Liver (tissue), 9 donors: ENCODE data around the gene UBA52. TPM values are rescaled to one million over a fixed set of nuclear protein-coding genes. Genes with fewer than 3 reads are reported as not detected.

ENCODE experiments used
- DNase-seq: peaks from one replicate; pipeline ENCODE4 v3.0.0-alpha.2; 2017; ENCODE audit warnings: low spot score
- H3K27ac ChIP-seq, 2 donors: one replicate each; pipeline ENCODE4 v1.7.0; 2013; ENCODE audit warnings: inconsistent platforms in 2 of 2, low read length in 2 of 2, control low read depth in 1 of 2, low read depth in 1 of 2, mild to moderate bottlenecking in 1 of 2
- H3K27me3 ChIP-seq, 4 donors: one replicate each; pipeline versions ENCODE4 v1.6.1 to v1.7.0; 2013; ENCODE audit warnings: low read length in 3 of 4, inconsistent platforms in 1 of 4, mild to moderate bottlenecking in 1 of 4, moderate library complexity in 1 of 4; ENCODE audit not compliant: control insufficient read depth in 4 of 4, insufficient read depth in 4 of 4
- H3K36me3 ChIP-seq, 4 donors: one replicate each; pipeline versions ENCODE4 v1.6.1 to v1.7.0; 2013; ENCODE audit warnings: low read length in 3 of 4, mild to moderate bottlenecking in 3 of 4, low read depth in 1 of 4, moderate library complexity in 1 of 4; ENCODE audit not compliant: control insufficient read depth in 4 of 4, insufficient read depth in 3 of 4
- H3K4me1 ChIP-seq, 4 donors: one replicate each; pipeline versions ENCODE4 v1.6.1 to v1.7.0; 2013; ENCODE audit warnings: low read length in 3 of 4, mild to moderate bottlenecking in 3 of 4, moderate library complexity in 1 of 4; ENCODE audit not compliant: control insufficient read depth in 4 of 4, insufficient read depth in 4 of 4
- H3K4me3 ChIP-seq, 3 donors: one replicate each; pipeline versions ENCODE4 v1.6.1 to v1.7.0; 2013; ENCODE audit warnings: low read length in 3 of 3, control low read depth in 1 of 3, low read depth in 1 of 3, mild to moderate bottlenecking in 1 of 3
- H3K9ac ChIP-seq, 2 donors: one replicate each; pipeline ENCODE4 v1.7.0; 2013; ENCODE audit warnings: low read length in 2 of 2, mild to moderate bottlenecking in 2 of 2, moderate library complexity in 2 of 2, control low read depth in 1 of 2, low read depth in 1 of 2
- H3K9me3 ChIP-seq, 4 donors: one replicate each; pipeline versions ENCODE4 v1.6.1 to v1.7.0; 2013; ENCODE audit warnings: low read length in 3 of 4; ENCODE audit not compliant: control insufficient read depth in 4 of 4
- EGR1 ChIP-seq, 2 donors: IDR thresholded peaks; 2 replicates each; pipeline ENCODE4 v1.6.1; 2016 to 2018; ENCODE audit warnings: antibody characterized with exemption in 2 of 2, low read depth in 2 of 2
- FOXA1 ChIP-seq: IDR thresholded peaks from 2 replicates; pipeline ENCODE4 v1.6.1; 2016; ENCODE audit warnings: antibody characterized with exemption
- GABPA ChIP-seq, 2 donors: IDR thresholded peaks in 1 of 2; conservative IDR thresholded peaks in 1 of 2; 2 replicates each; pipeline ENCODE4 v1.6.1; 2016; ENCODE audit warnings: antibody characterized with exemption in 2 of 2, mild to moderate bottlenecking in 1 of 2, moderate library complexity in 1 of 2
- HNF4A ChIP-seq, 2 donors: conservative IDR thresholded peaks; 2 replicates each; pipeline ENCODE4 v1.6.1; 2016; ENCODE audit warnings: antibody characterized with exemption in 2 of 2, mild to moderate bottlenecking in 2 of 2
- HNF4G ChIP-seq: IDR thresholded peaks from 2 replicates; pipeline ENCODE4 v1.6.1; 2016; ENCODE audit warnings: antibody characterized with exemption
- JUND ChIP-seq, 2 donors: IDR thresholded peaks; 2 replicates each; pipeline ENCODE4 v1.6.1; 2016; ENCODE audit warnings: antibody characterized with exemption in 2 of 2
- NR2F2 ChIP-seq: IDR thresholded peaks from 2 replicates; pipeline ENCODE4 v1.6.1; 2016; ENCODE audit warnings: antibody characterized with exemption
- RAD21 ChIP-seq, 2 donors: IDR thresholded peaks; 2 replicates each; pipeline ENCODE4 v1.6.1; 2016; ENCODE audit warnings: antibody characterized with exemption in 2 of 2, mild to moderate bottlenecking in 2 of 2
- RXRA ChIP-seq, 2 donors: IDR thresholded peaks; 2 replicates each; pipeline ENCODE4 v1.6.1; 2017 to 2018; ENCODE audit warnings: antibody characterized with exemption in 2 of 2, mild to moderate bottlenecking in 1 of 2
- SP1 ChIP-seq: IDR thresholded peaks from 2 replicates; pipeline ENCODE4 v1.6.1; 2018; ENCODE audit warnings: antibody characterized with exemption, mild to moderate bottlenecking
- TAF1 ChIP-seq: conservative IDR thresholded peaks from 2 replicates; pipeline ENCODE4 v1.6.1; 2016; ENCODE audit warnings: antibody characterized with exemption, mild to moderate bottlenecking
- YY1 ChIP-seq: IDR thresholded peaks from 2 replicates; pipeline ENCODE4 v1.6.1; 2016; ENCODE audit warnings: antibody characterized with exemption, mild to moderate bottlenecking
- WGBS: extraction: QIAGEN DNeasy Blood & Tissue Kit; methylation state at CpG from one replicate; pipeline ENCODE4 v1.1.7; 2013; 5-methylcytosine and 5-hydroxymethylcytosine counted together
- polyA plus RNA-seq, 2 donors: library from polyadenylated mRNA; stranded (reverse) in 1 of 2; unstranded in 1 of 2; fragments of 200-250 nt in 1 of 2; fragments of >200 nt in 1 of 2; fragmentation: Nextera tagmentation in 1 of 2; extraction: Ambion mirVana in 1 of 2; gene quantifications; one replicate each; pipeline versions ENCODE4 v1.2.1 to v1.2.3, GENCODE V29; 2013 to 2015
- total RNA-seq, 2 donors: library from RNA; depleted of rRNA; stranded (reverse); fragments of >200 nt; gene quantifications; one replicate each; pipeline ENCODE4 v1.2.3, GENCODE V29; 2014
- TF ChIP-seq, protein P1 (sequence below): IDR thresholded peaks from 2 replicates; pipeline ENCODE4 v1.6.1; 2016; ENCODE audit warnings: antibody characterized with exemption
- TF ChIP-seq, protein P2 (sequence below): IDR thresholded peaks from 2 replicates; pipeline ENCODE4 v1.6.1; 2016; ENCODE audit warnings: antibody characterized with exemption, mild to moderate bottlenecking
- TF ChIP-seq, protein P3 (sequence below): IDR thresholded peaks from 2 replicates; pipeline ENCODE4 v1.6.1; 2016; ENCODE audit warnings: antibody characterized with exemption
- TF ChIP-seq, protein P4 (sequence below): IDR thresholded peaks from 2 replicates; pipeline ENCODE4 v1.6.1; 2016; ENCODE audit warnings: antibody characterized with exemption
- donor health status: healthy.
- donor health status: healthy.
- donor health status: healthy.
- donor health status: healthy.
- donor health status: healthy.

The UBA52 gene
- total and polyA plus RNA-seq, 4 donors = 324 to 647 (median 484) TPM

DNA sequence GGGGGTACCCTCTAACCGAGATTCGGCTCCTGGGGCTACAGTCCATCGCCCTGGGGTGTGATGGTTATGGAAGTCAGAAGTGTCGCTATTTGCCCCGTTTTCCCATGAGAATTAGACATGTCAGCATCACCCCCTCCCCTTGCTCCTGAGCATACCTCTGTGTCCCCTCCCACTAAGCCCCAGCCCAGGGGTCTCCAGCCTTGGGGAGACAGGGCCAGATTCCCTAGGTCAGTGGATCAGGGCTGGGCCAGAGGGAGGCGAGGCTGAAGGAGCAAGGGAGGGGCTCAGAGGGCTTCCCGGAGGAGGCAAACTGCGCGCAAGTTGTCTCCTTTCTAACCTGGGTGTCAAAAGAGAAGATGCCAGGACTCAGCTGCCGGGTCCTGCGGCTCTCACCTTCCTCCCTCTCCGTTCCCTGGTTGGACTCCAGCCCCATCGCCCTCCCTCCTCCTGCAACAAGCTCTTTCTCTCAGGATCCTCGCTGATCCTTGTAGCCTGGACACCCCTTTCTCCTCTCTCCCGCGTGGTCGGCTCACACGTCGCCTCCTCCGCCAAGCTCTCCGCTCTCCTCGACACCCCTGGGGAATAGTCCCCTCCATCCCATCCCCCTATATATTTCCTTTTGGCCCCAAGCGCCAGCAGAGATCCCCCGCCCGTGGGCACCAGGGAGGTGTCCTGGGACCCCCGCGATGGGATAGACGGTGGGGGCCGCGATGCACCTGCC is 40.6 kb downstream of the UBA52 start:
- TF ChIP-seq YY1 = no peak
- TF ChIP-seq, protein P1, sequence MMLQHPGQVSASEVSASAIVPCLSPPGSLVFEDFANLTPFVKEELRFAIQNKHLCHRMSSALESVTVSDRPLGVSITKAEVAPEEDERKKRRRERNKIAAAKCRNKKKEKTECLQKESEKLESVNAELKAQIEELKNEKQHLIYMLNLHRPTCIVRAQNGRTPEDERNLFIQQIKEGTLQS = no peak
- no peak for TF ChIP-seq NR2F2
- no peak for TF ChIP-seq TAF1
- TF ChIP-seq, protein P2, sequence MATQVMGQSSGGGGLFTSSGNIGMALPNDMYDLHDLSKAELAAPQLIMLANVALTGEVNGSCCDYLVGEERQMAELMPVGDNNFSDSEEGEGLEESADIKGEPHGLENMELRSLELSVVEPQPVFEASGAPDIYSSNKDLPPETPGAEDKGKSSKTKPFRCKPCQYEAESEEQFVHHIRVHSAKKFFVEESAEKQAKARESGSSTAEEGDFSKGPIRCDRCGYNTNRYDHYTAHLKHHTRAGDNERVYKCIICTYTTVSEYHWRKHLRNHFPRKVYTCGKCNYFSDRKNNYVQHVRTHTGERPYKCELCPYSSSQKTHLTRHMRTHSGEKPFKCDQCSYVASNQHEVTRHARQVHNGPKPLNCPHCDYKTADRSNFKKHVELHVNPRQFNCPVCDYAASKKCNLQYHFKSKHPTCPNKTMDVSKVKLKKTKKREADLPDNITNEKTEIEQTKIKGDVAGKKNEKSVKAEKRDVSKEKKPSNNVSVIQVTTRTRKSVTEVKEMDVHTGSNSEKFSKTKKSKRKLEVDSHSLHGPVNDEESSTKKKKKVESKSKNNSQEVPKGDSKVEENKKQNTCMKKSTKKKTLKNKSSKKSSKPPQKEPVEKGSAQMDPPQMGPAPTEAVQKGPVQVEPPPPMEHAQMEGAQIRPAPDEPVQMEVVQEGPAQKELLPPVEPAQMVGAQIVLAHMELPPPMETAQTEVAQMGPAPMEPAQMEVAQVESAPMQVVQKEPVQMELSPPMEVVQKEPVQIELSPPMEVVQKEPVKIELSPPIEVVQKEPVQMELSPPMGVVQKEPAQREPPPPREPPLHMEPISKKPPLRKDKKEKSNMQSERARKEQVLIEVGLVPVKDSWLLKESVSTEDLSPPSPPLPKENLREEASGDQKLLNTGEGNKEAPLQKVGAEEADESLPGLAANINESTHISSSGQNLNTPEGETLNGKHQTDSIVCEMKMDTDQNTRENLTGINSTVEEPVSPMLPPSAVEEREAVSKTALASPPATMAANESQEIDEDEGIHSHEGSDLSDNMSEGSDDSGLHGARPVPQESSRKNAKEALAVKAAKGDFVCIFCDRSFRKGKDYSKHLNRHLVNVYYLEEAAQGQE = no peak
- TF ChIP-seq SP1 = no peak
- TF ChIP-seq, protein P3, sequence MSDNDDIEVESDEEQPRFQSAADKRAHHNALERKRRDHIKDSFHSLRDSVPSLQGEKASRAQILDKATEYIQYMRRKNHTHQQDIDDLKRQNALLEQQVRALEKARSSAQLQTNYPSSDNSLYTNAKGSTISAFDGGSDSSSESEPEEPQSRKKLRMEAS = no peak
- no peak for TF ChIP-seq RXRA (IDR thresholded peaks at IDR 0.05)
- TF ChIP-seq FOXA1 = no peak
- no peak for TF ChIP-seq HNF4A (conservative IDR thresholded peaks at IDR 0.05)
- TF ChIP-seq HNF4G = no peak
- no peak for TF ChIP-seq GABPA (IDR thresholded peaks at IDR 0.05 in 1 of 2, conservative IDR thresholded peaks at IDR 0.05 in 1 of 2)
- TF ChIP-seq, protein P4, sequence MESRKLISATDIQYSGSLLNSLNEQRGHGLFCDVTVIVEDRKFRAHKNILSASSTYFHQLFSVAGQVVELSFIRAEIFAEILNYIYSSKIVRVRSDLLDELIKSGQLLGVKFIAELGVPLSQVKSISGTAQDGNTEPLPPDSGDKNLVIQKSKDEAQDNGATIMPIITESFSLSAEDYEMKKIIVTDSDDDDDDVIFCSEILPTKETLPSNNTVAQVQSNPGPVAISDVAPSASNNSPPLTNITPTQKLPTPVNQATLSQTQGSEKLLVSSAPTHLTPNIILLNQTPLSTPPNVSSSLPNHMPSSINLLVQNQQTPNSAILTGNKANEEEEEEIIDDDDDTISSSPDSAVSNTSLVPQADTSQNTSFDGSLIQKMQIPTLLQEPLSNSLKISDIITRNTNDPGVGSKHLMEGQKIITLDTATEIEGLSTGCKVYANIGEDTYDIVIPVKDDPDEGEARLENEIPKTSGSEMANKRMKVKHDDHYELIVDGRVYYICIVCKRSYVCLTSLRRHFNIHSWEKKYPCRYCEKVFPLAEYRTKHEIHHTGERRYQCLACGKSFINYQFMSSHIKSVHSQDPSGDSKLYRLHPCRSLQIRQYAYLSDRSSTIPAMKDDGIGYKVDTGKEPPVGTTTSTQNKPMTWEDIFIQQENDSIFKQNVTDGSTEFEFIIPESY = no peak
- no peak for TF ChIP-seq JUND (IDR thresholded peaks at IDR 0.05)
- no peak for TF ChIP-seq RAD21 (IDR thresholded peaks at IDR 0.05)
- peaks cover 0 to 18% (median 14%) of the 10 kb centered on the region in 4 donors for H3K27me3 ChIP-seq
- no peaks in the 10 kb centered on the region for H3K36me3 ChIP-seq
- WGBS = 2% methylated on average over 30 of the region's 30 CpGs
- H3K4me1 ChIP-seq = peaks cover 0 to 18% (median 6%) of the 10 kb centered on the region in 4 donors
- H3K9me3 ChIP-seq = no peaks in the 10 kb centered on the region
- no peak overlapping the region for H3K9ac ChIP-seq
- H3K27ac ChIP-seq = no peak overlapping the region
- no peak for DNase-seq
- H3K4me3 ChIP-seq = peak overlapping the region in 1 of 3 donors; percentile 38

DNA sequence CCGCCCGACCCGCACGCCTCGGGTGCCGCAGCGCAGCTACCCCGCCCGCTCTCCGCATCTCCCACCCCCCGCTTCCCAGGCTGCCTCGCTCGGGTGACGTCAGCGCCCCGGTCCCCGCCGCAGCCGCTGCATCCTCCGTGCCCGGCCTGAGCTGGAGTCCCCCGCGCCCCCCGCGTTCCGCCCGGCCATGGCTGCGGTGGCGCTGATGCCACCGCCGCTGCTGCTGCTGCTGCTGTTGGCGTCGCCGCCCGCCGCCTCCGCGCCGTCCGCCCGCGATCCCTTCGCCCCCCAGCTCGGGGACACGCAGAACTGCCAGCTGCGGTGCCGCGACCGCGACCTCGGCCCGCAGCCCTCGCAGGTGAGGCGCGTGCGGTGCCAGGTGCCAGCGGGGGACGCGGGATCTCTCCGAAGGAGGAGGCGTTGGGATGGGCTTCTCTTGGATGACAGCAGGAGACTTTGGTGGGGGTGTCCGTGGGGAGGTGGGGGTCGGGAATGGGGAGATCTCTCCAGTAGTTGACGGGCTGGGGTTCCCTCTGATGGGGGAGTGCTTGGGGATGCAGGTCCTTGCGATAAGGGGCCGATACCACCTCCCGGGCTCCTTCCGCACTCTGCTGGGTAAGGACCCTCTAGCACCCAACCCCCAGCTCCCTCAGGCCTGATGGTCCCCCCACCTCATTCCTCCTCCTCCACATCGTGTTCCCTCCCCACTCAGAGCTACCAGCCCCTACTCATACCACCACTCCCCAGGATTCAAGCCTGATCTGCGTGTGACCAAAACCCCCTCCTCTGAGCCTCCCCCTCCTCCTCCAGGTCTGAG is 41.3 kb downstream of the UBA52 start, which contains the start of gene TMEM59L:
TSS of gene TMEM59L (plus strand) at position 99 of the 817 bp plus-strand sequence. CDS start at position 188, 89 bp downstream.
- Histone ChIP-seq H3K36me3 (no peaks in the 10 kb centered on the region), H3K4me3 (peak within 1 kb of the TSS in 1 of 3 donors; percentile 38), H3K9ac (no peak within 1 kb of the TSS), H3K27ac (no peak within 1 kb of the TSS), H3K4me1 (peaks cover 0 to 14% (median 6%) of the 10 kb centered on the region in 4 donors), H3K9me3 (no peaks in the 10 kb centered on the region), H3K27me3 (peaks cover 0 to 25% (median 13%) of the 10 kb centered on the region in 4 donors)
- WGBS = 3% methylated on average over 70 of the region's 70 CpGs
- no peak for DNase-seq
- TF ChIP-seq, protein P2 = no peak
- TF ChIP-seq SP1 = no peak
- no peak for TF ChIP-seq RAD21 (IDR thresholded peaks at IDR 0.05)
- TF ChIP-seq, protein P3 = no peak
- TF ChIP-seq, protein P1 = no peak
- TF ChIP-seq TAF1 = no peak
- TF ChIP-seq, protein P4 = no peak
- TF ChIP-seq RXRA (IDR thresholded peaks at IDR 0.05) = no peak
- no peak for TF ChIP-seq NR2F2
- TF ChIP-seq GABPA (IDR thresholded peaks at IDR 0.05 in 1 of 2, conservative IDR thresholded peaks at IDR 0.05 in 1 of 2) = no peak
- no peak for TF ChIP-seq EGR1 (IDR thresholded peaks at IDR 0.05; ENCODE audit: low read depth in 2 of 2)
